ENCODE measurements around the gene HMGCR.
"Not testable (repeated sequence)": the region's sequence is repeated elsewhere in the genome, so short reads cannot be mapped to it uniquely, and the experiment has no call there.

The HMGCR gene

DNA sequence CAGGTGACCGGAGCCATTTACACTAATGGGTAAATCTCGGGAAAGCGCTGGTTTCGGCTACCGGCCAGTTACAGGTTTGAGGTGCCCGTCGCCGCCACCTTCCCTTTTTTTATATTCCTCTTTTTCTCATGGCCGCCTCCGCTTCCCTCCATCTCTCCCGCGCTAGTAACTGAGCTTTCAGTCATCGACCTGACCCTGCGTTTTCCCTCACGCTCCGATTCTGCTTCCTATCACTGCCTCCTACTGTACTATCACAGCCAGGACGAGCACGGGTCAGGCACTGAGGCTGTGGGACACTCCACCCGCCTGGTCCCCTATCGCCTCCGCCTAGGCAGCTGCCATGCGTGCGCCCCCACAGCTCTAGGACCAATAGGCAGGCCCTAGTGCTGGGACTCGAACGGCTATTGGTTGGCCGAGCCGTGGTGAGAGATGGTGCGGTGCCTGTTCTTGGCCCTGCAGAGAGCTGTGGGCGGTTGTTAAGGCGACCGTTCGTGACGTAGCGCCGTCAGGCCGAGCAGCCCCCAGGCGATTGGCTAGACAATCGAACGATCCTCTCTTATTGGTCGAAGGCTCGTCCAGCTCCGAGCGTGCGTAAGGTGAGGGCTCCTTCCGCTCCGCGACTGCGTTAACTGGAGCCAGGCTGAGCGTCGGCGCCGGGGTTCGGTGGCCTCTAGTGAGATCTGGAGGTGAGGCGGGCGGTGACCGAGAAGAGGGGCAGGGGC is at the start of gene HMGCR:
Gene HMGCR (plus strand): TSS at position 606 of the 722 bp plus-strand sequence. CDS start 5,386 bp downstream, outside the sequence.
- Histone ChIP-seq H3K9ac (ENCODE audit: low read depth, low read length) (peak within 1 kb of the TSS; percentile 84), H3K9me3 (ENCODE audit: control insufficient read depth, insufficient read depth, low read length) (no peaks in the 10 kb centered on the region), H3K36me3 (ENCODE audit: control insufficient read depth, insufficient read depth, low read length) (no peaks in the 10 kb centered on the region), H3K4me1 (ENCODE audit: control insufficient read depth, insufficient read depth, low read length) (peaks cover 13% of the 10 kb centered on the region), H3K27me3 (ENCODE audit: control insufficient read depth, insufficient read depth, low read length) (no peaks in the 10 kb centered on the region), H3K4me3 (ENCODE audit: low read depth, low read length) (peak within 1 kb of the TSS; percentile 93)

DNA sequence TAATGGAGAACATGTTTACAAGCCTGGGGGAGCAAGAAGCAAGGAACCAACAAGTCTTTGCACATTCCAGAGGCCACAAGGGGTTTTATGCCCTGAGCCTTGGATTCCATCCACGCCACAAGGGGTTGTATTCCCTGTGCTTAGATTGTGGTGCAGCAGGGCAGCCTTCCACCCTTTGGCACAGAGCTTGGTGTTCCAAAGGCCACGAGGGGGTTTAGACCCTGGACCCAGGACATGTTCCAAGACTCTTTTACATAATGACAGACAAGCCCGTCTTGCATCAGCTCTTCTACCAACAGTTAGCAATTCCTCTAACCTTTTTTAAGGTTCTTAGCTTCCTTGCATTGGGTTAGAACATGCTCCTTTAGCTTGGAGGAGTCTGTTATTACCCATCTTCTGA is 45.2 kb upstream of the HMGCR start:
- H3K36me3 ChIP-seq (ENCODE audit: control insufficient read depth, insufficient read depth, low read length); H3K4me3 ChIP-seq (ENCODE audit: low read depth, low read length); H3K4me1 ChIP-seq (ENCODE audit: control insufficient read depth, insufficient read depth, low read length); H3K9me3 ChIP-seq (ENCODE audit: control insufficient read depth, insufficient read depth, low read length); H3K27me3 ChIP-seq (ENCODE audit: control insufficient read depth, insufficient read depth, low read length); H3K9ac ChIP-seq (ENCODE audit: low read depth, low read length): not testable (repeated sequence)

DNA sequence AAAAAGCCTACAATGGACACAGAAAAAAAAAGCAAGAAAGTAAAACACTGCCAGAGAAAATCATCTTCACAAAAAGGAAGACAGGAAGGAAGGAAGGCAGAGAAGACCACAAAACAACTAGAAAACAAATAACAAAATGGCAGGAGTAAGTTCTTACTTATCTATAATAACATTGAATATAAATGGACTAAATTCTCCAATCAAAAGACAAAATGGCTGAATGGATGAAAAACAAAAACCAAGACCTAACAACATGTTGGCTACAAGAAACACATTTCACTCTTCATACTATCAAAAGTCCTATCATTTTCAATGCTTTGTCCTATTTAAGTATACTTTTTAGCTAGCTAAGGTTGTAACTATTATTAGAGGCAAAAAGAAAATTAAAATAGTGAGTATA is 36.9 kb upstream of the HMGCR start:
- H3K9ac ChIP-seq (ENCODE audit: low read depth, low read length): no peak overlapping the region
- no peaks in the 10 kb centered on the region for H3K27me3 ChIP-seq (ENCODE audit: control insufficient read depth, insufficient read depth, low read length)
- no peaks in the 10 kb centered on the region for H3K9me3 ChIP-seq (ENCODE audit: control insufficient read depth, insufficient read depth, low read length)
- H3K4me1 ChIP-seq (ENCODE audit: control insufficient read depth, insufficient read depth, low read length): no peaks in the 10 kb centered on the region
- no peaks in the 10 kb centered on the region for H3K36me3 ChIP-seq (ENCODE audit: control insufficient read depth, insufficient read depth, low read length)
- no peak overlapping the region for H3K4me3 ChIP-seq (ENCODE audit: low read depth, low read length)

DNA sequence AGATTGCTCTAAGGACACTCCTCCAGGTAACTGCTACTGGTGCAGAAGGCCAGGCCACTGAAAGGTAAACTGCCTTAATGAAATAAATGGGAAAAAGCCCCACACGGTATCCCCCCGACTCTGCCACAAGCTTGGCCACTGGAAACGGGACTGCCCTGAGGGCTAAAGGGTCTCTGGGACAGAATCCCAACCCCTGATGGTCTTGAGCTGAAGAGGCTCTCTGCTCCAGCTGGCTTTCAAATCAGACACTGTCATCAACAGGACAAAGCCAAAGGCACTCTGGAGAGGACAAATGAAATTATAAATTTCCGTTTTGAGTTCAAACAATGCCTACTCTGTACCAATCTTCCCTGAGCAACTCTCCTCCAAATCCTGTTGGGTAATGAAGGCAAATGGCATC is 33.6 kb upstream of the HMGCR start:
- H3K4me1 ChIP-seq (ENCODE audit: control insufficient read depth, insufficient read depth, low read length): no peaks in the 10 kb centered on the region
- no peak overlapping the region for H3K9ac ChIP-seq (ENCODE audit: low read depth, low read length)
- H3K27me3 ChIP-seq (ENCODE audit: control insufficient read depth, insufficient read depth, low read length): no peaks in the 10 kb centered on the region
- H3K4me3 ChIP-seq (ENCODE audit: low read depth, low read length): no peak overlapping the region
- no peaks in the 10 kb centered on the region for H3K36me3 ChIP-seq (ENCODE audit: control insufficient read depth, insufficient read depth, low read length)
- H3K9me3 ChIP-seq (ENCODE audit: control insufficient read depth, insufficient read depth, low read length): no peaks in the 10 kb centered on the region

DNA sequence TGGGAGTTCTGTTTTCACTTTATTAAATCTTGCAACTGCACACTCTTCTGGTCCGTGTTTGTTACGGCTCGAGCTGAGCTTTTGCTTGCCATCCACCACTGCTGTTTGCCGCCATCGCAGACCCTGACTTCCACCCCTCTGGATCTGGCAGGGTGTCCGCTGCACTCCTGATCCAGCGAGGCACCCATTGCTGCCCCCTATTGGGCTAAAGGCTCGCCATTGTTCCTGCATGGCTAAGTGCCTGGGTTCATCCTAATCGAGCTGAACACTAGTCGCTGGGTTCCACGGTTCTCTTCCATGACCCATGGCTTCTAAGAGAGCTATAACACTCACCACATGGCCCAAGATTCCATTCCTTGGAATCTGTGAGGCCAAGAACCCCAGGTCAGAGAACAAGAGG is 32.5 kb upstream of the HMGCR start:
- H3K36me3 ChIP-seq (ENCODE audit: control insufficient read depth, insufficient read depth, low read length); H3K9me3 ChIP-seq (ENCODE audit: control insufficient read depth, insufficient read depth, low read length); H3K4me1 ChIP-seq (ENCODE audit: control insufficient read depth, insufficient read depth, low read length); H3K27me3 ChIP-seq (ENCODE audit: control insufficient read depth, insufficient read depth, low read length); H3K4me3 ChIP-seq (ENCODE audit: low read depth, low read length); H3K9ac ChIP-seq (ENCODE audit: low read depth, low read length): not testable (repeated sequence)

DNA sequence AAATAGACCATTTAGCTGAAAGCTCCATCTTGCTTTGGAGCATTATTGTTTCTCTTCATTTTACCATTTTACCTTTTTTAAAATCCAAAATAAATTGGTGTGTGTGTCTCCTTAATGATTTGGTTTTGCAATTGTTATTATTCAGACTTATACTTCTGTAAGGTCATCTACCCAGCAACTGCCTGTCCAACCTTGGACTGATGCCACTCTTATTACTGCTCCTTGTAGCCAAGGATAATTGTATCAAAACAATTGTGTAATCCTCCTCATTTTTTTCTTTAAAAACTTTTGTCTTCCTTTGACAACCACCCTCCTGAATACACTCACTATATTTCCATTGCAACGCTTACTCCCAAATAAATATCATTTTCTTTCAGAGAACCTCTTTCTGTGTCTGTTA is 30.3 kb upstream of the HMGCR start:
- H3K9ac ChIP-seq (ENCODE audit: low read depth, low read length): no peak overlapping the region
- H3K36me3 ChIP-seq (ENCODE audit: control insufficient read depth, insufficient read depth, low read length): no peaks in the 10 kb centered on the region
- H3K27me3 ChIP-seq (ENCODE audit: control insufficient read depth, insufficient read depth, low read length): no peaks in the 10 kb centered on the region
- H3K9me3 ChIP-seq (ENCODE audit: control insufficient read depth, insufficient read depth, low read length): no peaks in the 10 kb centered on the region
- H3K4me3 ChIP-seq (ENCODE audit: low read depth, low read length): no peak overlapping the region
- H3K4me1 ChIP-seq (ENCODE audit: control insufficient read depth, insufficient read depth, low read length): no peaks in the 10 kb centered on the region

DNA sequence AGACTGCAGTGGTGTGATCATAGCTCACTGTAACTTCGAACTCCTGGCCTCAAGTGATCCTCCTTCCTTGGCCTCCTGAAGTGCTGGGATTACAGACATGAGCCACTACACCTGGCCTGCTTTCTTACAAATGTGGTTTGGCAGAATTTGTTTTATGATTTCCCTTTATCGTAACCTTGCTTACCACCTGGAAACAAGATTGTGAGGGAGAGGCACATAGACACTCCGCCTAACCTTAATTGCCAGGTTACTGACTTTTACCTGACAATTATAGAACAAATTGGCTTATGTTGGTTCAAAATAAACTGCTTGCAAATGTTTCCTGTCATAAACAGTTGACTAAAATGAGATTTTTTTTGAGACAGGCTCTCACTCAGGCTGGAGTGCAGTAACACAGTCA is 26.8 kb upstream of the HMGCR start:
- H3K9me3 ChIP-seq (ENCODE audit: control insufficient read depth, insufficient read depth, low read length): no peaks in the 10 kb centered on the region
- no peak overlapping the region for H3K4me3 ChIP-seq (ENCODE audit: low read depth, low read length)

DNA sequence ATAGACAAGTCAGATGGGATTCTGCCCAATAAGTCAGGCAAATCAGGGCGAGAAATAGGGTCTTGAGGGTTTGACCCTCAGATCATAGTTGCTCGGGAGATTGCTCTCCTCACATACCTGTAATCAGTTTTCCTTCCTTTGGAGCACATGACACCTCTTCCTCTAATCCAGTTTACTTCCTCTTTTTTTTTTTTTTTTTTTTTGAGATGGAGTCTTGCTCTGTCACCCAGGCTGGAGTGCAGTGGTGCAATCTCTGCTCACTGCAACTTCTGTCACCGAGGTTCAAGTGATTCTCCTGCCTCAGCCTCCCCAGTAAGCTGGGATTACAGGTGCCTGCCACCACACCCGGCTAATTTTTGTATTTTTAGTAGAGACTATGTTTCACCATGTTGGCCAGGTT is 17.9 kb upstream of the HMGCR start:
- not testable (repeated sequence) for H3K4me3 ChIP-seq (ENCODE audit: low read depth, low read length); H3K36me3 ChIP-seq (ENCODE audit: control insufficient read depth, insufficient read depth, low read length); H3K27me3 ChIP-seq (ENCODE audit: control insufficient read depth, insufficient read depth, low read length); H3K9ac ChIP-seq (ENCODE audit: low read depth, low read length); H3K9me3 ChIP-seq (ENCODE audit: control insufficient read depth, insufficient read depth, low read length)
- peaks cover 10% of the 10 kb centered on the region for H3K4me1 ChIP-seq (ENCODE audit: control insufficient read depth, insufficient read depth, low read length)

More for the DNA sequence above, 26.8 kb upstream of the HMGCR start:
- no peak overlapping the region for H3K9ac ChIP-seq (ENCODE audit: low read depth, low read length)
- H3K27me3 ChIP-seq (ENCODE audit: control insufficient read depth, insufficient read depth, low read length): no peaks in the 10 kb centered on the region
- H3K36me3 ChIP-seq (ENCODE audit: control insufficient read depth, insufficient read depth, low read length): no peaks in the 10 kb centered on the region
- H3K4me1 ChIP-seq (ENCODE audit: control insufficient read depth, insufficient read depth, low read length): no peaks in the 10 kb centered on the region

DNA sequence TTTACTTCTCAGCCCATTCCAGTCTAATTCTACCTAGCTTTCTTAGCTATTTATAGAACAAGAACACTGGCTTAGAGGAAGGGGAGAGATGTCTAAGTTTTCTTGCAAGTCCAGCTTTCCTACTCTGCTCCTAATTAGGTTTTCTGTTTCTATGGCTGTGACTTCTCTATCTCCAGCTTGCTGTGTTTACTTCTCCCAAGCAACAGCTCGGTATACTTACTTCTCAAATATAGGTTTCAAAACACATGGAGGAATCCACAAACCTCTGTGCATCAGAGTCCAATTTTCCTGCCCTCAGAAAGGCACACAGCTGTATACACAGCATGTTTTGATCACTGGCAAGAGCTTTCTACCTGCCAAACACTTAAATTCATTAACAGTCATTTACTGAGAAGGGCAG is 17.4 kb upstream of the HMGCR start:
- Histone ChIP-seq H3K4me1 (ENCODE audit: control insufficient read depth, insufficient read depth, low read length) (peaks cover 10% of the 10 kb centered on the region), H3K9ac (ENCODE audit: low read depth, low read length) (no peak overlapping the region), H3K36me3 (ENCODE audit: control insufficient read depth, insufficient read depth, low read length) (no peaks in the 10 kb centered on the region), H3K4me3 (ENCODE audit: low read depth, low read length) (no peak overlapping the region), H3K27me3 (ENCODE audit: control insufficient read depth, insufficient read depth, low read length) (no peaks in the 10 kb centered on the region), H3K9me3 (ENCODE audit: control insufficient read depth, insufficient read depth, low read length) (no peaks in the 10 kb centered on the region)

DNA sequence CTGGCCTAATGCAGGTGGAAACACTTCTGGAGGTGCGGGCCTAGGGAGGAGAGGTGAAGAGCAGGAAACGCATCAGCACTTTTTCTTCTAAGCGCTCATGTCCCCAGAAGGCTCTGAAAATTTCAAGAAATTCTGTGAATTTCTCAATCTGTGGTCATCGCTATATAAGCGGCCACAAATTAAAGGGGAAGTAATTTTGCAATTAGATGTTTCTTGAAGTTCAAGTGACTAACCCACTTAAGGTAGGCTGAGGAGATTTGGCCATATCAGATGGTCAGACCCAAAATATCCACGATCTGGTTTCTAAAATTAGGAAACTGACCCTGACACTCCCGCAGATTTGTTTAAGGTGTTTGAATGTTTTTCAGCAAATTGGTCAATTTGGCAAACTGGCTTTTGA is 16.6 kb upstream of the HMGCR start:
- H3K36me3 ChIP-seq (ENCODE audit: control insufficient read depth, insufficient read depth, low read length): no peaks in the 10 kb centered on the region
- H3K27me3 ChIP-seq (ENCODE audit: control insufficient read depth, insufficient read depth, low read length): no peaks in the 10 kb centered on the region
- no peak overlapping the region for H3K4me3 ChIP-seq (ENCODE audit: low read depth, low read length)
- no peaks in the 10 kb centered on the region for H3K9me3 ChIP-seq (ENCODE audit: control insufficient read depth, insufficient read depth, low read length)
- no peak overlapping the region for H3K9ac ChIP-seq (ENCODE audit: low read depth, low read length)
- H3K4me1 ChIP-seq (ENCODE audit: control insufficient read depth, insufficient read depth, low read length): peaks cover 10% of the 10 kb centered on the region

DNA sequence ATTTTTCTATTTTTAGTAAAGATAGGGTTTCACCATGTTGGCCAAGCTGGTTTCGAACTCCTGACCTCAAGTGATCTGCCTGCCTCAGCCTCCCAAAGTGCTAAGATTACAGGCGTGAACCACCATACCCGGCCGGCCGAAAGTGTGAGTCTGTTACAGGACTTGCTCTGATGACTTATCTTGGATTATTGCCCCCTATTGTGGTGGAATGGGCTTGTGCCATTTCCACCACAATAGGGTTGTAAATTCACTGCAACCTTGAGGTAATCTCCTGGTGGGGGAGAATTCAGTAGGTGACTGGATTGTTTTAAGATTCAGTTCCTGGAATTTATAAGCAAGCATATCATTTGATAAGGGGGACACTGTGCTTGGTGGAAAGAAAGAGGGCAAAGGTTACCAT is 15.0 kb upstream of the HMGCR start:
- Histone ChIP-seq H3K36me3 (ENCODE audit: control insufficient read depth, insufficient read depth, low read length) (no peaks in the 10 kb centered on the region), H3K27me3 (ENCODE audit: control insufficient read depth, insufficient read depth, low read length) (no peaks in the 10 kb centered on the region), H3K9me3 (ENCODE audit: control insufficient read depth, insufficient read depth, low read length) (no peaks in the 10 kb centered on the region), H3K9ac (ENCODE audit: low read depth, low read length) (no peak overlapping the region), H3K4me1 (ENCODE audit: control insufficient read depth, insufficient read depth, low read length) (peaks cover 10% of the 10 kb centered on the region), H3K4me3 (ENCODE audit: low read depth, low read length) (no peak overlapping the region)

DNA sequence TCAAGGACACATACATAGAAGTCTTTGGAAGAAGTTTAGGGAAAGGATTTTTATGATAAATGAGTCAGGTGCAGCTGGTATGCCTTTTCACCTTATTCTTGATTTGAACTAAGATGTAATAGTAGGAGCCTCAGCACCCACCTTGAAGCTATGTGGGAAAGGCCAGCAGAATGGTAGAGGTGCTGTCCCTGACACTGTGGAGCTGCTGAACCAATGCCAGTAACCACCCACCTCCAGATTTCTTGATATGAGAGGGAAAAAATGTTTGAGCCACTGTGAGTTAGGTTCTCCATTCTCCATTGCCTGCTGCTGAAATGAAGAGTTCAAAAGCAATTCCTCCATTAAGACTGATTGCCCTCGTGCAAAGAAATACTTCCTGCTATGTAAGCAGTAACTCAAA is 12.2 kb upstream of the HMGCR start:
- Histone ChIP-seq H3K9ac (ENCODE audit: low read depth, low read length) (no peak overlapping the region), H3K36me3 (ENCODE audit: control insufficient read depth, insufficient read depth, low read length) (no peaks in the 10 kb centered on the region), H3K9me3 (ENCODE audit: control insufficient read depth, insufficient read depth, low read length) (no peaks in the 10 kb centered on the region), H3K27me3 (ENCODE audit: control insufficient read depth, insufficient read depth, low read length) (no peaks in the 10 kb centered on the region), H3K4me1 (ENCODE audit: control insufficient read depth, insufficient read depth, low read length) (peaks cover 10% of the 10 kb centered on the region), H3K4me3 (ENCODE audit: low read depth, low read length) (no peak overlapping the region)

All from iPS-15b (cell line).